GM18858 (cell line): Measurements from ENCODE around the gene TOP3B.

ENCODE experiments used
- ATAC-seq: cut with Tn5 transposase; IDR thresholded peaks from one replicate; pipeline ENCODE4 v1.9.1; 2021; ENCODE audit not compliant: unreplicated experiment

Gene TOP3B

GRCh38 chr22:21907638-21908522 lies 74.7 kb downstream of the TOP3B start:
- no peak for ATAC-seq
